Activated CD8-positive, alpha-beta T cell treated with anti-CD3 and anti-CD28 coated beads, Interleukin-2, amount 10 ng/mL, durations not matched to agents 7 days and 5 days (primary cell): Measurements from ENCODE around the gene LIME1. TPM values are rescaled to one million over a fixed set of nuclear protein-coding genes. Genes with fewer than 3 reads are reported as not detected.

Experiments used
- ATAC-seq: fragments of 150-1000 bp; cut with Tn5 transposase; one replicate; pipeline ENCODE4 v1.10.0; 2021; ENCODE audit warnings: moderate library complexity
- CTCF ChIA-PET: fragments of 350-600 bp; sonication (Branson Sonifier 250); formaldehyde crosslinking; loops from one replicate; lab custom pipeline; 2021; ENCODE audit warnings: antibody characterized with exemption; lab: Charles Lee
- POLR2A ChIA-PET: fragments of 350-600 bp; sonication (Branson Sonifier 250); formaldehyde crosslinking; loops from one replicate; lab custom pipeline; 2021; ENCODE audit warnings: antibody characterized with exemption; lab: Charles Lee
- DNase-seq: peaks from one replicate; pipeline ENCODE4 v3.0.0-alpha.2; 2020
- H3K27ac Mint-ChIP-seq: one replicate; pipeline ENCODE4 v1.8.0; 2021; ENCODE audit warnings: mild to moderate bottlenecking, mixed read lengths
- H3K27me3 Mint-ChIP-seq: one replicate; pipeline ENCODE4 v1.8.0; 2021; ENCODE audit warnings: low read depth, mixed read lengths
- H3K36me3 Mint-ChIP-seq: one replicate; pipeline ENCODE4 v1.8.0; 2021; ENCODE audit warnings: low read depth, mixed read lengths
- H3K4me1 Mint-ChIP-seq: one replicate; pipeline ENCODE4 v1.8.0; 2021; ENCODE audit warnings: low read depth, mixed read lengths
- H3K4me3 Mint-ChIP-seq: one replicate; pipeline ENCODE4 v1.8.0; 2021; ENCODE audit warnings: mild to moderate bottlenecking, mixed read lengths
- H3K9me3 Mint-ChIP-seq: one replicate; pipeline ENCODE4 v1.8.0; 2022; ENCODE audit warnings: mixed read lengths; ENCODE audit not compliant: insufficient read depth
- total RNA-seq, 2 experiments: library from RNA; stranded (reverse); gene quantifications; one replicate each; pipeline ENCODE4 v1.2.3, GENCODE V29; 2021

LIME1 gene
- total RNA-seq, 2 experiments from 2014 or later, result 163 to 165 TPM

- DNase-seq, result no peak
- H3K4me1 Mint-ChIP-seq, result peaks cover 9% of the 10 kb centered on the region
- H3K4me3 Mint-ChIP-seq, result no peak overlapping the region
- no peak for ATAC-seq
- H3K27ac Mint-ChIP-seq, result no peak overlapping the region
- POLR2A ChIA-PET, result interaction anchor here (1.5 kb wide), 1 partner anchor 9 kb away, joined by 6 read pairs; the partner anchor contains the start of genes ARFRP1 and ZGPAT
- H3K36me3 Mint-ChIP-seq, result peaks cover 7% of the 10 kb centered on the region
- no peaks in the 10 kb centered on the region for H3K27me3 Mint-ChIP-seq
- CTCF ChIA-PET, result no interaction called here
- H3K9me3 Mint-ChIP-seq, result no peaks in the 10 kb centered on the region
These were observed 36.8 kb upstream of the LIME1 start for GRCh38 chr20:63699466-63700198.

- H3K27ac Mint-ChIP-seq, result no peak overlapping the region
- ATAC-seq (no peak), DNase-seq (no peak)
- ChIA-PET POLR2A (no interaction called here), CTCF (interaction anchor here (0.9 kb wide), 1 partner anchor 36 kb away, joined by 3 read pairs; the partner anchor contains the start of gene LIME1)
- no peaks in the 10 kb centered on the region for H3K9me3 Mint-ChIP-seq
- peaks cover 12% of the 10 kb centered on the region for H3K36me3 Mint-ChIP-seq
- no peaks in the 10 kb centered on the region for H3K27me3 Mint-ChIP-seq
- H3K4me3 Mint-ChIP-seq, result no peak overlapping the region
- H3K4me1 Mint-ChIP-seq, result peaks cover 9% of the 10 kb centered on the region
These were observed 36.0 kb upstream of the LIME1 start for GRCh38 chr20:63700199-63701050.

GRCh38 chr20:63701051-63701328 is 35.5 kb upstream of the LIME1 start:
- peaks cover 11% of the 10 kb centered on the region for H3K4me1 Mint-ChIP-seq
- no peaks in the 10 kb centered on the region for H3K27me3 Mint-ChIP-seq
- H3K9me3 Mint-ChIP-seq, result no peaks in the 10 kb centered on the region
- no peak for ATAC-seq
- ChIA-PET CTCF (interaction anchor here (0.9 kb wide), 1 partner anchor 35 kb away, joined by 3 read pairs; the partner anchor contains the start of gene LIME1), POLR2A (no interaction called here)
- DNase-seq, result no peak
- no peak overlapping the region for H3K27ac Mint-ChIP-seq
- no peak overlapping the region for H3K4me3 Mint-ChIP-seq
- H3K36me3 Mint-ChIP-seq, result peaks cover 16% of the 10 kb centered on the region

GRCh38 chr20:63701329-63702035 is 35.0 kb upstream of the LIME1 start:
- Mint-ChIP-seq H3K4me1 (peaks cover 12% of the 10 kb centered on the region), H3K9me3 (no peaks in the 10 kb centered on the region), H3K36me3 (peaks cover 20% of the 10 kb centered on the region), H3K27me3 (no peaks in the 10 kb centered on the region), H3K27ac (no peak overlapping the region), H3K4me3 (no peak overlapping the region)
- ATAC-seq (no peak), DNase-seq (no peak)
- POLR2A ChIA-PET, result no interaction called here
- CTCF ChIA-PET, result interaction anchor here (0.9 kb wide), 1 partner anchor 35 kb away, joined by 3 read pairs; the partner anchor contains the start of gene LIME1

- ChIA-PET POLR2A (no interaction called here), CTCF (no interaction called here)
- DNase-seq, result no peak
- Mint-ChIP-seq H3K4me3 (no peak overlapping the region), H3K27ac (no peak overlapping the region), H3K4me1 (peaks cover 16% of the 10 kb centered on the region), H3K27me3 (no peaks in the 10 kb centered on the region), H3K36me3 (peaks cover 27% of the 10 kb centered on the region), H3K9me3 (no peaks in the 10 kb centered on the region)
- no peak for ATAC-seq
These were observed 34.3 kb upstream of the LIME1 start for GRCh38 chr20:63702036-63702665.

GRCh38 chr20:63702751-63703470 is 33.6 kb upstream of the LIME1 start:
- ChIA-PET POLR2A (no interaction called here), CTCF (no interaction called here)
- Mint-ChIP-seq H3K9me3 (no peaks in the 10 kb centered on the region), H3K4me3 (no peak overlapping the region), H3K4me1 (peaks cover 12% of the 10 kb centered on the region), H3K27ac (no peak overlapping the region), H3K27me3 (no peaks in the 10 kb centered on the region), H3K36me3 (peaks cover 27% of the 10 kb centered on the region)
- ATAC-seq (no peak), DNase-seq (no peak)

GRCh38 chr20:63703471-63703975 is 32.9 kb upstream of the LIME1 start:
- CTCF ChIA-PET, result interaction anchor here (1.3 kb wide), 1 partner anchor 83 kb away, joined by 3 read pairs; no protein-coding TSS in a partner anchor
- no peak overlapping the region for H3K4me3 Mint-ChIP-seq
- no peaks in the 10 kb centered on the region for H3K27me3 Mint-ChIP-seq
- peaks cover 14% of the 10 kb centered on the region for H3K4me1 Mint-ChIP-seq
- no peak for ATAC-seq
- POLR2A ChIA-PET, result interaction anchor here (1.3 kb wide), 1 partner anchor 8 kb away, joined by 3 read pairs; no protein-coding TSS in a partner anchor
- no peak overlapping the region for H3K27ac Mint-ChIP-seq
- H3K36me3 Mint-ChIP-seq, result peaks cover 29% of the 10 kb centered on the region
- no peaks in the 10 kb centered on the region for H3K9me3 Mint-ChIP-seq
- no peak for DNase-seq

GRCh38 chr20:63703976-63704748 is 32.3 kb upstream of the LIME1 start:
- ChIA-PET CTCF (interaction anchor here (1.3 kb wide), 1 partner anchor 82 kb away, joined by 3 read pairs; no protein-coding TSS in a partner anchor), POLR2A (interaction anchor here (1.3 kb wide), 1 partner anchor 9 kb away, joined by 3 read pairs; no protein-coding TSS in a partner anchor)
- H3K27ac Mint-ChIP-seq, result no peak overlapping the region
- peaks cover 36% of the 10 kb centered on the region for H3K36me3 Mint-ChIP-seq
- no peak for ATAC-seq
- DNase-seq, result no peak
- H3K27me3 Mint-ChIP-seq, result no peaks in the 10 kb centered on the region
- H3K4me3 Mint-ChIP-seq, result no peak overlapping the region
- H3K4me1 Mint-ChIP-seq, result peaks cover 20% of the 10 kb centered on the region
- H3K9me3 Mint-ChIP-seq, result no peaks in the 10 kb centered on the region

- H3K27ac Mint-ChIP-seq, result no peak overlapping the region
- H3K4me1 Mint-ChIP-seq, result peaks cover 25% of the 10 kb centered on the region
- peaks cover 40% of the 10 kb centered on the region for H3K36me3 Mint-ChIP-seq
- CTCF ChIA-PET, result interaction anchor here (1.3 kb wide), 1 partner anchor 82 kb away, joined by 3 read pairs; no protein-coding TSS in a partner anchor
- H3K4me3 Mint-ChIP-seq, result no peak overlapping the region
- H3K27me3 Mint-ChIP-seq, result no peaks in the 10 kb centered on the region
- POLR2A ChIA-PET, result interaction anchor here (1.3 kb wide), 1 partner anchor 9 kb away, joined by 3 read pairs; no protein-coding TSS in a partner anchor
- no peaks in the 10 kb centered on the region for H3K9me3 Mint-ChIP-seq
- DNase-seq (no peak), ATAC-seq (no peak)
These were observed 31.7 kb upstream of the LIME1 start for GRCh38 chr20:63704749-63705117.
